Thyroid gland (tissue), 4 donors: ENCODE results near the gene CD37. TPM values are rescaled to one million over a fixed set of nuclear protein-coding genes. Genes with fewer than 3 reads are reported as not detected.
"Not testable (repeated sequence)": the region's sequence is repeated elsewhere in the genome, so short reads cannot be mapped to it uniquely, and the experiment has no call there.

Experiments used
- DNase-seq, 2 donors: peaks; one replicate each; pipeline ENCODE4 v3.0.0-alpha.2; 2019
- H3K27ac ChIP-seq, 3 donors: fragments of 200-600 bp; sonication (generic); 1 replicate in 2 of 3; 2 replicates in 1 of 3; pipeline ENCODE4 v1.5.1; 2016 to 2019; ENCODE audit warnings: mild to moderate bottlenecking in 1 of 3, moderate library complexity in 1 of 3
- H3K27me3 ChIP-seq: fragments of 200-600 bp; sonication (generic); one replicate; pipeline ENCODE4 v1.5.1; 2019
- H3K36me3 ChIP-seq, 2 donors: fragments of 200-600 bp; sonication (generic); one replicate each; pipeline ENCODE4 v1.5.1; 2016 to 2019
- H3K4me1 ChIP-seq, 2 donors: fragments of 200-600 bp; sonication (generic); one replicate each; pipeline ENCODE4 v1.5.1; 2017 to 2019
- H3K4me3 ChIP-seq, 3 donors: fragments of 200-600 bp; sonication (generic); replicated peaks in 1 of 3; 1 replicate in 2 of 3; 2 replicates in 1 of 3; pipeline ENCODE4 v1.5.1; 2016; ENCODE audit warnings: mild to moderate bottlenecking in 1 of 3
- H3K9me3 ChIP-seq: fragments of 200-600 bp; sonication (generic); one replicate; pipeline ENCODE4 v1.5.1; 2017
- POLR2A ChIP-seq, 2 donors: fragments of 450-650 bp; IDR thresholded peaks; one replicate each; pipeline ENCODE4 v1.6.1; 2017; ENCODE audit warnings: antibody characterized with exemption in 2 of 2, mild to moderate bottlenecking in 2 of 2, moderate library complexity in 1 of 2
- WGBS, 2 donors: methylation state at CpG; one replicate each; pipeline ENCODE4 v1.1.5; 2017; 5-methylcytosine and 5-hydroxymethylcytosine counted together
- intact Hi-C: fragments of 100-400 bp; cut with DNase I; formaldehyde crosslinking; loops from one replicate; pipeline ENCODE4 v1.15.1; 2023
- total RNA-seq, 4 donors: library from RNA; depleted of rRNA; stranded (reverse); fragments of >200 nt; gene quantifications; one replicate each; pipeline ENCODE4 v1.2.3, GENCODE V29; 2016
- TF ChIP-seq, protein P1 (sequence below), 6 experiments: fragments of 200-600 bp in 3 of 6; fragments of 450-650 bp in 3 of 6; sonication (generic) in 3 of 6; IDR thresholded peaks; one replicate each; pipeline ENCODE4 v1.5.1; 2016 to 2019; ENCODE audit warnings: antibody characterized with exemption in 6 of 6, mild to moderate bottlenecking in 2 of 6, inconsistent platforms in 1 of 6, moderate library complexity in 1 of 6

The CD37 gene, protein sequence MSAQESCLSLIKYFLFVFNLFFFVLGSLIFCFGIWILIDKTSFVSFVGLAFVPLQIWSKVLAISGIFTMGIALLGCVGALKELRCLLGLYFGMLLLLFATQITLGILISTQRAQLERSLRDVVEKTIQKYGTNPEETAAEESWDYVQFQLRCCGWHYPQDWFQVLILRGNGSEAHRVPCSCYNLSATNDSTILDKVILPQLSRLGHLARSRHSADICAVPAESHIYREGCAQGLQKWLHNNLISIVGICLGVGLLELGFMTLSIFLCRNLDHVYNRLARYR
- 1 to 10 TPM; 2.1 to 9.7 (median 5.4) TPM for total RNA-seq

DNA sequence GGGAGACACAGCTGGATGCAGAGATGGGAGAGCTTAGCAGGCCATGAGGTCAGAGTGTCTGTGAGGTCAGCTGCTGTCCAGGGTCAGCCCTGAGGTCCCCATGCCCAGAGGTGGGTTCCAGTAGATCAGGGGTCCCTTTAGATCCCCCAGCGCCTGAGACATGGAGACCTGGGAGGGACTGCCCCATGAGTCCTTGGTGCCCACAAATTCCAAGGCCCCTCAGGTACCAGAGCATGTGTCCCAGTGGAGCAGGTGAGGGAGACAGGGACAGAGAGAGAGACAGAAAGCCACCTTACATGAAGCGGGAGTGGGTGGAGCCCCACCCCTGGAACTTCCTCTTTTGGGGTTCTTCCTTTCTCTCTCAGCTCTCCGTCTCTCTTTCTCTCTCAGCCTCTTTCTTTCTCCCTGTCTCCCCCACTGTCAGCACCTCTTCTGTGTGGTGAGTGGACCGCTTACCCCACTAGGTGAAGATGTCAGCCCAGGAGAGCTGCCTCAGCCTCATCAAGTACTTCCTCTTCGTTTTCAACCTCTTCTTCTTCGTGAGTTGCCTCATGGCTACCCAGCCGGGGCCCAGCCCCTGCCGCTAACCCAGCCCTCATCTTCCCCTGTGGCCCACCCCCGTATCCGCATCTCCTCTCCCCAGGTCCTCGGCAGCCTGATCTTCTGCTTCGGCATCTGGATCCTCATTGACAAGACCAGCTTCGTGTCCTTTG is at the start of gene CD37:
Gene CD37 (plus strand): TSS at position 336 of the 713 bp plus-strand sequence. CDS start 135 bp downstream, at position 471.
- DNase-seq, result no peak
- intact Hi-C loops, result no loop called here
- no peak within 1 kb of the TSS for H3K27ac ChIP-seq
- no peaks in the 10 kb centered on the region for H3K36me3 ChIP-seq
- H3K9me3 ChIP-seq, result no peaks in the 10 kb centered on the region
- no peak for TF ChIP-seq POLR2A (IDR thresholded peaks at IDR 0.05)
- no peaks in the 10 kb centered on the region for H3K27me3 ChIP-seq
- no peak within 1 kb of the TSS for H3K4me3 ChIP-seq
- 74 to 80% methylated on average over 13 of the region's 13 CpGs for WGBS, 2 donors
- H3K4me1 ChIP-seq, result peaks cover 19 to 20% of the 10 kb centered on the region in 2 donors

DNA sequence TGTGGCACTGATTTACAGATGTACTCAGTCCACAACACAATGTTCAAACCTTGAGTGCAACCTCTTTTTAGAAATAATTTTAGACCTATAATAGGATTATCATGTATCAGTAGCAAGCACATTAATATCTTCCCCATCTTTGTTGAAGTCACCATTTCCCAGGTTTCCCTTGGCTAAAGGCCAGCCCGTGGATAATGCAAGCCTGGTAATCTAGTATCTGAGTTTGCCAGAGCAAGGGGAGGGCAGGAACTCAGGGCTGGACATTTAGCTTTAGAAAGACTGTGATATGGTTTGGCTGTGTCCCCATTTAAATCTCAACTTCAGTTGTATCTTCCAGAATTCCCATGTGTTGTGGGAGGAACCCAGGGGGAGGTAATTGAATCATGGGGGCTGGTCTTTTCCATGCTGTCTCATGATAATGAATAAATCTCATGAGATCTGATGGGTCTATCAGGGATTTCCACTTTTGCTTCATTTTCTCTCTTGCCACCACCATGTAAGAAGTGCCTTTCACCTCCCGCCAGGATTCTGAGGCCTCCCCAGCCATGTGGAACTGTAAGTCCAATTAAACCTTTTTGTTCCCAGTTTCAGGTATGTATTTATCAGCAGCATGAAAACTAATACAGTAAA is 48.0 kb upstream of the CD37 start:
- 33 to 43% methylated on average over 2 of the region's 2 CpGs for WGBS, 2 donors
- no peak for DNase-seq
- H3K27ac ChIP-seq, result no peak overlapping the region
- no peaks in the 10 kb centered on the region for H3K9me3 ChIP-seq
- intact Hi-C loops, result no loop called here
- H3K4me1 ChIP-seq, result no peaks in the 10 kb centered on the region
- H3K4me3 ChIP-seq, result no peak overlapping the region
- no peaks in the 10 kb centered on the region for H3K27me3 ChIP-seq
- no peak for TF ChIP-seq POLR2A (IDR thresholded peaks at IDR 0.05)
- TF ChIP-seq, protein P1, sequence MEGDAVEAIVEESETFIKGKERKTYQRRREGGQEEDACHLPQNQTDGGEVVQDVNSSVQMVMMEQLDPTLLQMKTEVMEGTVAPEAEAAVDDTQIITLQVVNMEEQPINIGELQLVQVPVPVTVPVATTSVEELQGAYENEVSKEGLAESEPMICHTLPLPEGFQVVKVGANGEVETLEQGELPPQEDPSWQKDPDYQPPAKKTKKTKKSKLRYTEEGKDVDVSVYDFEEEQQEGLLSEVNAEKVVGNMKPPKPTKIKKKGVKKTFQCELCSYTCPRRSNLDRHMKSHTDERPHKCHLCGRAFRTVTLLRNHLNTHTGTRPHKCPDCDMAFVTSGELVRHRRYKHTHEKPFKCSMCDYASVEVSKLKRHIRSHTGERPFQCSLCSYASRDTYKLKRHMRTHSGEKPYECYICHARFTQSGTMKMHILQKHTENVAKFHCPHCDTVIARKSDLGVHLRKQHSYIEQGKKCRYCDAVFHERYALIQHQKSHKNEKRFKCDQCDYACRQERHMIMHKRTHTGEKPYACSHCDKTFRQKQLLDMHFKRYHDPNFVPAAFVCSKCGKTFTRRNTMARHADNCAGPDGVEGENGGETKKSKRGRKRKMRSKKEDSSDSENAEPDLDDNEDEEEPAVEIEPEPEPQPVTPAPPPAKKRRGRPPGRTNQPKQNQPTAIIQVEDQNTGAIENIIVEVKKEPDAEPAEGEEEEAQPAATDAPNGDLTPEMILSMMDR (IDR thresholded peaks at IDR 0.05), result no peak
- H3K36me3 ChIP-seq, result no peaks in the 10 kb centered on the region

DNA sequence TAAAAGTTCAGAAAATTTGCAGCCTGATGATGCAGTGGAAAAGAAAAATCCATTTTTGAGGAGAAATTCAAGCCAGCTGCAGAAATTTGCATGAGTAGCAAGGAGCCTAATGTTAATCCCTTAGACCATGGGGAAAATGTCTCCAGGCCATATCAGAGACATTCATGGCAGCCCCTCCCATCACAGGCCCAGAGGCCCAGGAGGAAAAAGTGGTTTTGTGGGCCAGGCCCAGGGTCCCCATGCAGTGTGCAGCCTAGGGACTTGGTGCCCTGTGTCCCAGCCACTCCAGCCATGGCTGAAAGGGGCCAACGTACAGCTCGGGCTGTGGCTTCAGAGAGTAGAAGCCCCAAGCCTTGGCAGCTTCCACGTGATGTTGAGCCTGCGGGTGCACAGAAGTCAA is 47.0 kb upstream of the CD37 start:
- H3K9me3 ChIP-seq, H3K27ac ChIP-seq, H3K4me1 ChIP-seq, H3K4me3 ChIP-seq, H3K36me3 ChIP-seq, DNase-seq, intact Hi-C loops, H3K27me3 ChIP-seq: not testable (repeated sequence)
- WGBS, 2 donors, result 94 to 100% methylated on average over 3 to 4 of the region's 4 CpGs

DNA sequence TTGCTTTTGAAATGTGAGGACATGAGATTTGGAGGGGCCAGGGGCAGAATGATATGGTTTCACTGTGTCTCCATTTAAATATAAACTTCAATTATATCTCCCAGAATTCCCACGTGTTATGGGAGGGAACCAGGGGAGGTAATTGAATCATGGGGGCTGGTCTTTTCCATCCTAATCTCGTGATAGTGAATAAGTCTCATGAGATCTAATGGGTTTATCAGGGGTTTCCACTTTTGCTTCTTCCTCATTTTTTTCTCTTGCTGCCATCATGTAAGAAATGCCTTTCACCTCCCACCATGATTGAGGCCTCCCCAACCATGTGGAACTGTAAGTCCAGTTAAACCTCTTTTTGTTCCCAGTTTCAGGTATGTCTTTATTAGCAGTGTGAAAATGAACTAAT is 45.9 kb upstream of the CD37 start:
- H3K4me3 ChIP-seq, H3K27ac ChIP-seq, H3K27me3 ChIP-seq, DNase-seq, H3K4me1 ChIP-seq, intact Hi-C loops, H3K9me3 ChIP-seq, H3K36me3 ChIP-seq: not testable (repeated sequence)
- WGBS, 2 donors, result 49 to 51% methylated on average over 2 of the region's 2 CpGs

DNA sequence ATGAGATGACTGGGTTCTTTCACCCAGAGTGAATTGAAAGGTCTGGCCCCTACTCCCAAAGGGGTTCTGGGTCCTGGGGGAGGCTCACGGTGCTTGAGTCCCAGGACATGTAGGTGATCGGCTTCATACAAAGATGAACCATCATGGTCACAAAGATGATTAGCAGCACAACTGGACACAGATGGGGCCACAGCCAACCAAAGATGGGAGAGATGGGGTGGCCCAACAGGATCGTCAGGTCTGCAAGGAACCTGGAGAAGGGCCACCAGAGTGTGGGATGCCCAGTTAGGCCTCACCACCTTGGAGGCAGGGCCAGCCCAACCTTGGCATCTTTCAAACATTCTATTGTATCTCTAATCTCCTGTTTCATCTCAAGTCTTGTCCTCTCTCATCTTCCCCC is 44.7 kb upstream of the CD37 start:
- Histone ChIP-seq H3K9me3 (no peaks in the 10 kb centered on the region), H3K27me3 (no peaks in the 10 kb centered on the region), H3K4me3 (no peak overlapping the region), H3K4me1 (no peaks in the 10 kb centered on the region), H3K27ac (no peak overlapping the region), H3K36me3 (no peaks in the 10 kb centered on the region)
- 78 to 95% methylated on average over 3 of the region's 3 CpGs for whole genome bisulfite sequencing, 2 donors
- DNase-seq, result no peak
- TF ChIP-seq, protein P1 (IDR thresholded peaks at IDR 0.05), result no peak
- no peak for TF ChIP-seq POLR2A (IDR thresholded peaks at IDR 0.05)
- intact Hi-C loops, result no loop called here

DNA sequence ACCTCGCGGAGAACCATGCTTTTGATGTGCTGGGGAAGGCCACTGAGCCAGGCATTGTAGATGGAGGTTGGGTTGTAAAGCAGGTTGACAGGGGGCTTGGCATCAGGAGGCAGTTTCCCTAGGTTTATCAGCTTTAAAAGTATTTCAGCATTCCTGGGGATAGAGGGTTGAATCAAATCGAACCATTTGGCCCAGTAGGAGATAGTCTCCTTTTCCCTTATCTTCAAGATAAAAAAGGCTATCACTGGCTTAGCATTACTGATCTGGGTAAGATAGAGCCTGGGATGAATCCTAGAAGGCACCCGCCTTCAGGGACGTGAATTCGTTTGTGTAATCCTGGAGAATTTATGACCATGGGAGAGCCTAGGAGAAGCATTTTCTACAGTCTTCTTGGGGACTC is 40.8 kb upstream of the CD37 start:
- no peaks in the 10 kb centered on the region for H3K36me3 ChIP-seq
- no peaks in the 10 kb centered on the region for H3K9me3 ChIP-seq
- no peak for DNase-seq
- H3K27ac ChIP-seq, result no peak overlapping the region
- intact Hi-C loops, result no loop called here
- no peak overlapping the region for H3K4me3 ChIP-seq
- WGBS, 2 donors, result 85 to 89% methylated on average over 6 of the region's 6 CpGs
- TF ChIP-seq, protein P1 (IDR thresholded peaks at IDR 0.05), result no peak
- no peak for TF ChIP-seq POLR2A (IDR thresholded peaks at IDR 0.05)
- no peaks in the 10 kb centered on the region for H3K4me1 ChIP-seq
- H3K27me3 ChIP-seq, result no peaks in the 10 kb centered on the region
